Measurements from ENCODE around the gene KCNK2. TPM values are rescaled to one million over a fixed set of nuclear protein-coding genes. Genes with fewer than 3 reads are reported as not detected.

The KCNK2 gene
- polyA plus RNA-seq, 3 donors = 0.01 to 2.7 (median 0.28) TPM

GRCh38 chr1:215277532-215277931, 195.0 kb downstream of the KCNK2 start:
- H3K27ac ChIP-seq (ENCODE audit: low read depth, low read length) = no peak overlapping the region
- WGBS, 3 donors = 25 to 44% (median 43%) methylated on average over 2 of the region's 2 CpGs

GRCh38 chr1:215279682-215280081, 197.1 kb downstream of the KCNK2 start:
- WGBS, 3 donors = 64 to 79% (median 68%) methylated on average over 3 of the region's 3 CpGs

GRCh38 chr1:215282557-215282956, 200.0 kb downstream of the KCNK2 start:
- no peak overlapping the region for H3K27ac ChIP-seq (ENCODE audit: low read depth, low read length)
- WGBS, 3 donors = 70 to 76% (median 74%) methylated on average over 3 of the region's 3 CpGs

More at GRCh38 chr1:215279682-215280081, 197.1 kb downstream of the KCNK2 start:
- H3K27ac ChIP-seq (ENCODE audit: low read depth, low read length) = no peak overlapping the region

- no peak overlapping the region for H3K27ac ChIP-seq (ENCODE audit: low read depth, low read length)
- WGBS, 3 donors = 59 to 76% (median 72%) methylated on average over 3 of the region's 3 CpGs
Observed at GRCh38 chr1:215285013-215285800, 202.7 kb downstream of the KCNK2 start.

Data from adipose tissue (tissue), 3 donors.